ENCODE results near the gene TSKU. TPM values are rescaled to one million over a fixed set of nuclear protein-coding genes. Genes with fewer than 3 reads are reported as not detected.

TSKU gene
- total RNA-seq, 4 donors from 2014 or later: 27.2 to 152 (median 87.2) TPM

DNA sequence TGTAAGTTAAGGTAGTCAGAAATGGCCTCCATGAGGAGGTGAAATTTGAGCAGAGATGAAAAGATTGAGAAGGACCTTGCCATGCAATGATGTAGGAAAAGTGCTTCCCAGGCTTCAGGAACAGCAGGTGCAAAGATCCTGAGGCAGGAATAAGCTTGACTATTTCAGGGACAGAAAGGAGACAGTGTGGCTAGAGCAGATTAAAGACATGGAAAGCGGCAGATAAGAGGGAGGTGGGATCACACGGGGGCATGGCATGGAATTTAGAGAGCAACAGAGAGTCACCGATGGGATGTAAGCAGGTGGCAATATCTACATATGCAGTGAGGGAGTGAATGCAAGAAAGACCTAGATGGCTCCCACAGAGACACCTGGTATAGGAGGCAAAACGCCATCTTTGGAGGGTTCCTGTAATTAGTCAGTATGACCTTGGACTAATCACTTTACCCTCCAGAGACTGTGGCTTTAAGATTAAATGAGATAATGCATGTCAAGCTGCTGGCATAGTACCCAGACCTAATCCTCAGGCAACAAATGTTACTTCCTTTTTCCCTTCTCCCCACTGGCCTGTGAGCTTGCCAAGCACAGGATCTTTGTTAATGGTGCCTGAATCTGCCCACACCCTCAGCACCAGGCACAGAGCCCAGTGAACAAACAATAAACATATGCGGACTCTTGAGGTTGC lies 52.9 kb downstream of the TSKU start:
- Histone ChIP-seq H3K4me1 (peaks cover 0 to 26% (median 3%) of the 10 kb centered on the region in 4 donors), H3K4me3 (no peak overlapping the region), H3K36me3 (no peaks in the 10 kb centered on the region), H3K9me3 (no peaks in the 10 kb centered on the region), H3K27ac (peak overlapping the region in 1 of 4 donors; percentile 58), H3K27me3 (no peaks in the 10 kb centered on the region)
- DNase-seq: peak in 2 of 3 donors; percentile 57 to 68
- TF ChIP-seq, protein P1, sequence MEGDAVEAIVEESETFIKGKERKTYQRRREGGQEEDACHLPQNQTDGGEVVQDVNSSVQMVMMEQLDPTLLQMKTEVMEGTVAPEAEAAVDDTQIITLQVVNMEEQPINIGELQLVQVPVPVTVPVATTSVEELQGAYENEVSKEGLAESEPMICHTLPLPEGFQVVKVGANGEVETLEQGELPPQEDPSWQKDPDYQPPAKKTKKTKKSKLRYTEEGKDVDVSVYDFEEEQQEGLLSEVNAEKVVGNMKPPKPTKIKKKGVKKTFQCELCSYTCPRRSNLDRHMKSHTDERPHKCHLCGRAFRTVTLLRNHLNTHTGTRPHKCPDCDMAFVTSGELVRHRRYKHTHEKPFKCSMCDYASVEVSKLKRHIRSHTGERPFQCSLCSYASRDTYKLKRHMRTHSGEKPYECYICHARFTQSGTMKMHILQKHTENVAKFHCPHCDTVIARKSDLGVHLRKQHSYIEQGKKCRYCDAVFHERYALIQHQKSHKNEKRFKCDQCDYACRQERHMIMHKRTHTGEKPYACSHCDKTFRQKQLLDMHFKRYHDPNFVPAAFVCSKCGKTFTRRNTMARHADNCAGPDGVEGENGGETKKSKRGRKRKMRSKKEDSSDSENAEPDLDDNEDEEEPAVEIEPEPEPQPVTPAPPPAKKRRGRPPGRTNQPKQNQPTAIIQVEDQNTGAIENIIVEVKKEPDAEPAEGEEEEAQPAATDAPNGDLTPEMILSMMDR (IDR thresholded peaks at IDR 0.05): no peak
- TF ChIP-seq POLR2A (IDR thresholded peaks at IDR 0.05): no peak

- Histone ChIP-seq H3K4me3 (no peak overlapping the region), H3K27me3 (no peaks in the 10 kb centered on the region), H3K36me3 (no peaks in the 10 kb centered on the region), H3K27ac (peak overlapping the region in 2 of 4 donors; percentile 27 to 58), H3K4me1 (peaks cover 0 to 26% (median 3%) of the 10 kb centered on the region in 4 donors), H3K9me3 (no peaks in the 10 kb centered on the region)
- TF ChIP-seq, protein P1 (IDR thresholded peaks at IDR 0.05): peak in 1 of 6 experiments; percentile 8
- TF ChIP-seq POLR2A (IDR thresholded peaks at IDR 0.05): no peak
- DNase-seq: peak in 2 of 3 donors; percentile 53 to 59
Measured at GRCh38 chr11:76836613-76837291, 53.6 kb downstream of the TSKU start.

GRCh38 chr11:76837696-76838677 lies 54.8 kb downstream of the TSKU start:
- Histone ChIP-seq H3K27ac (peak overlapping the region in 1 of 4 donors; percentile 58), H3K4me3 (no peak overlapping the region), H3K4me1 (peaks cover 0 to 26% (median 3%) of the 10 kb centered on the region in 4 donors), H3K27me3 (no peaks in the 10 kb centered on the region), H3K9me3 (no peaks in the 10 kb centered on the region), H3K36me3 (no peaks in the 10 kb centered on the region)
- DNase-seq: no peak
- no peak for TF ChIP-seq POLR2A (IDR thresholded peaks at IDR 0.05)
- TF ChIP-seq, protein P1 (IDR thresholded peaks at IDR 0.05): no peak

DNA sequence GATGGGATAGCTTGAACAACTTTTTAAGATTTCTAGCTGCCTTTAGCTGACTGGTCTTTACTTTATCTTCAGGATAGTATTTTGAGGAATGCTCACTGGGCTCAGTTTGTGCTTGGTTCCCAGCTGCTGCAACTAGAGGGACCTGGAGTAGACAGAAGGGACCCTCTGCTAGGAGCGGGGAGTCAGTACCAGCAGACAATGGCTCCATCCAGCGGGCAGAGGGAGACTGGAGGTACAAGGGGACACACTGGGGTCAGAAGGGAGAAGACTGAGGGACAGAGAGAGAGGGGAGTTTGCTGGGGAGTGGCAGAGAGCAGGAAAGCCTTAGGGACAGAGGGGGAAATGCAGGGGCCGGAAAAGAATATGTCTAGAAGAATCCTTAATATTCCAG lies 55.5 kb downstream of the TSKU start:
- no peak for TF ChIP-seq POLR2A (IDR thresholded peaks at IDR 0.05)
- TF ChIP-seq, protein P1 (IDR thresholded peaks at IDR 0.05): peak in 1 of 6 experiments; percentile 3
- Histone ChIP-seq H3K27ac (peak overlapping the region in 1 of 4 donors; percentile 68), H3K4me3 (no peak overlapping the region), H3K36me3 (no peaks in the 10 kb centered on the region), H3K4me1 (peaks cover 0 to 26% (median 3%) of the 10 kb centered on the region in 4 donors), H3K27me3 (no peaks in the 10 kb centered on the region), H3K9me3 (no peaks in the 10 kb centered on the region)
- DNase-seq: no peak

GRCh38 chr11:76839311-76839710 lies 56.2 kb downstream of the TSKU start:
- H3K27ac ChIP-seq: peak overlapping the region in 2 of 4 donors; percentile 54 to 68
- TF ChIP-seq, protein P1 (IDR thresholded peaks at IDR 0.05): no peak
- TF ChIP-seq POLR2A (IDR thresholded peaks at IDR 0.05): peak in 1 of 2 donors; percentile 51

More at GRCh38 chr11:76839311-76839710, 56.2 kb downstream of the TSKU start:
- Histone ChIP-seq H3K27me3 (no peaks in the 10 kb centered on the region), H3K9me3 (no peaks in the 10 kb centered on the region), H3K36me3 (no peaks in the 10 kb centered on the region), H3K4me3 (no peak overlapping the region), H3K4me1 (peaks cover 0 to 26% (median 3%) of the 10 kb centered on the region in 4 donors)
- peak in 2 of 3 donors; percentile 64 to 82 for DNase-seq

All from Peyer's patch (tissue), 4 donors.